GM19468 (cell line): ENCODE data around the gene SLC9A7.
A peak's percentile ranks its signal among the peaks of the same experiment; 100 is the strongest.
"Not testable (repeated sequence)": the region's sequence is repeated elsewhere in the genome, so short reads cannot be mapped to it uniquely, and the experiment has no call there.

Experiments
- ATAC-seq: cut with Tn5 transposase; IDR thresholded peaks from one replicate; pipeline ENCODE4 v1.9.1; 2021; ENCODE audit warnings: mild to moderate bottlenecking, moderate library complexity, moderate number of reproducible peaks; ENCODE audit not compliant: unreplicated experiment; ENCODE audit errors: extremely low read depth

SLC9A7 gene

DNA sequence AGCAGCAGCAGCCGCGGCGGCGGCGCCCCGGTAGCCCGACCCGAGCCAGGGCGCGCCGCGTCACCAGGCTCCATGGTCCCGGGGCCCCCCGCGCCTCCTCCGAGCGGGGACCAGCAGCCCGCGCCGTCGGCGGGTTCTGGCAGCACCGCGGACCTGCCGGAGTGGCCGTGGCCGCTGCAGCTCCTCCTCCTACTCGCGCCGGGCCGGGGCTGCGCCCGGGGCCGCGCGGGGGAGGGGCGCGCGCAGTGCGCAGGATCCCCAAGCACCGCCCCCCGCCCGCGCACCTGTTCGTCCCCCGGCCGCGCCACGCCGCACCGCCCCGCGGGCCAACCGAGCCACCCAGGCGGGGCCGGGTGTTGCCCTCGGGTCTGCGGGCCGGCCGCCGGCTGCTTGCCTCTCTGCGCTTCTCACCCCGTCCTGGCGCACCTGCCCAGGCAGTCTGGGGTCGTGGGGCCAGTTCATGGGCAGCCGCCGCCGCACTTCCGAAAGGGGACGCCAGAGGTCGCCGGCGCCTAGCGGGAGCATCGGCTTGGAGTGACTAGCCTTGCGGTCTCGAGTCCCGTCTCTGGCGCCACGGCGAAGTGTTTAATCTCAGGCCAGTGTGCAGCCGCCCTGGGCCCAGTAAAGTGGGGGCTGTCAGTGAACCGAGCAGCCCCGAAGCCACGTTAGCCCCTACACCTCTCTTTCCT is at the start of gene SLC9A7:
SLC9A7 (minus strand) TSS at position 163 of the 689 bp plus-strand sequence; CDS start at position 74, 89 bp downstream.
- peak; percentile 42 for ATAC-seq

- ATAC-seq: no peak
Measured at GRCh38 chrX:46805270-46805669, 46.4 kb upstream of the SLC9A7 start.

GRCh38 chrX:46803140-46803539 is 44.2 kb upstream of the SLC9A7 start:
- no peak for ATAC-seq

DNA sequence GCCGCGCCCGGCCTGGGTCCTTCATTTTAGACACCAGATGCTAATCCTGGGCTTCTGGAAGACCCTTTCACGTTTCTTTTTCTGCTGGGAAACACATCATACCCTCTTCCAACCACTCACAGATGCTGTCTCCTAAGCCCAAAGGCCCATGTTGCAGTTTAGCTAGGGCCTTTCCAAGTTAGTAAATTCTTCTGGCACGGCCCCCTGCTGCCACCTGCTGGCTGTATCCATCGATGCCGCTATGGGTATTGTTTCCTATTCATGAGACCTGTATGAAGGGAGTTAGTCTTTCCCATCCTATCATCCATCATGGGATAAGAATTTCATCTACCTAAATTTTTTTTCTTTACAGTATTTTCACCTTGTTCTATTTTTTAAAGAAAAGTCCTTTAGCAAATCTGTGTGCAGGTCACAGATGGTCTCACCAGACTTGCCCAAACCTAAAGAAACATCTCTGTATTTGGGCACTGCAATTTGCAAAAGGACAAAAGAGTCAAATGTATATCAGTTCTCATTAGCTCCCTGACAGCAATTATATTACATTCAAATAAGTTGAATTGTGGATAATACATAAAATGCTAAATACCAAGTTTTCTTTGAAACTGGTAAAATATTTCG is 37.8 kb upstream of the SLC9A7 start:
- ATAC-seq: no peak

DNA sequence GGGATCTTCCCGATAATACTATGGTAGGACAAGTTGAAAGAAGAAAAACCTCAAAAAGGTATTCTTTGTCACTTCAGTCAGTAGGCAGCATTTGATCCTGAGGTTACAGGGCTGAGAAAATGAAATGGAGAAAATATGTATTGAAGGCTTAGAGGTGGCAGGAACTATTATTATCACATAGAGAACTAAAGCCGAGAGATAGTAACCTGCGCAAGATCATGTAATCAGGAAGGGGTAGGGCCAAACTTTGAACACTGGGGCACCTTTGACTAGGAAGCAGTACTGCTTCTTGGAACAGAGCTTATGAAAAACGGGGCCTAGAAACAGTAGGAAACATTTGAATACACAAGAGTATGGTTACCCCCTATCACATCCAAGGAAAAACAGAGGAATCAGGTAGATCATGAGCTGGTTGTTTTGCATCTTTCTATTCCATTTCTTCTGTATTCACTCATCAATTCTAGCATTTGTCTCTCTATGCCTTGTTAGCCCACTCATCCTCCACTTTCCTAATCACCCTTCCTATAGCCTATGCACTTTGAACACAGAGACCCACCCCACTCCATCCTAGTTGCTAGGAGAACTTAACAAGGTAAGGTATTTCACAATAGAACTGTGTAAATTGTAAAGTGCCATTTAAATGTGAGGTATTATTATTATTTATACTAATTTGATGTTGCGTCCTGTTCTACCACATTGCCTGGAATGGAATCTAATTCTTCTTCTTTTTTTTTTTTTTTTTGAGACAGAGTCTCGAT is 34.6 kb upstream of the SLC9A7 start:
- ATAC-seq: no peak

DNA sequence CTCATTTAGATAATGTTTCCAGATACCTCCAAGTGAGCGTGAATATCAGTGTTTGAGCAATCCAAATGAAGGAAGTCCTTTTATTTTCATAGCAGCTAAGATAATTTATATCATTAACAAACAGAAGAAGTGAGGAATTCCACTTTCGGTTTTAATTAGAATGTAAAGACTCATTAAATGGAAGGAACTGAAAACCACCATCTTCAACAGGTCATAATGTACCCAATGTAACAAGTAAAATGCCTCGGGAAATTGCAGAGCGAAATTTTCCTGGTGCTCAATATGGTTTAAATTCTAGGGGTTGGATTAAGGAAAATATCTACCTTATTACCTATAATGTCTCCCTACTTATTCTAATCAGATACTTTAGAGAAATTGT is 33.9 kb upstream of the SLC9A7 start:
- no peak for ATAC-seq

DNA sequence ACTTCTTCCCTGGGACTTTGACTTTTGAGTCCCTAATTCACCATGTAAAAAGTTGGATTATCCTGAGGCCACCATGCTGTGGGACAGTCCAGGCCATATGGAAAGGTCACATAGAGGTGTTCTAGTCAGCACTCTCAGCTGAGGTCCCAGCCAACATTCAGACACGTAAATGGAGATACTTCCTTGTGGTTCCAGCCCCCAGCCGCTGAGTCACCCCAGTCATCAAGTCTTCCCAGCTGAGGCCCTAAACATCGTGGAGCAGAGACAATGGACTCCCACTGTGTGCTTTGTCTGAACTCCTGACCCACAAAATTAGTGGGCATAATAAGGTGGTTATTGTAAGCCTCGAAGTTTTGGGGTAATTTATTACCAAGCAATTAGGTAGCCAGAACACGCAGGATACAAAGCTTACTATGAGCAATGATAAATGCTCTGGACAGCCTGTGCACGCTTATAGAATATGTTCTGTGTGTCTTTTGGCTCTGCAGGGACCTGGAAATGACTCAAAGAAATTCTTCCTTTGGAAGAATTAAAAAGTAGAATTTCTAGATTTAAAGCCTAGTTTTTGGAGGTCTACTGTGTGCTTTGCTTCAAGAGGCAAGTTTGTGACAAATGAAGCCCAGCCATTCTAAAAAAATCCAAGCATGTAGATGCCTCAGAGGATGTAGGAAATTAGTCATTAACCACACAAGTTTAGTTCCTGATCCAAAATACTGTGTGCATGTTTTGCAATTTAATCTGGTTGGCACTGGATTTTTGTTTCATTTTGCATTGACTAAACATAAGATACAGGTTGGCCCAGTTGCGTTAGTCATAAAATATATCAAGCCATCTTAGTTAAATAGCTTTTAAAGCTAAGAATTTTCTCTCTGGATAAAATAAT is 33.2 kb upstream of the SLC9A7 start:
- no peak for ATAC-seq

GRCh38 chrX:46788902-46789301 is 30.0 kb upstream of the SLC9A7 start:
- no peak for ATAC-seq

GRCh38 chrX:46784437-46784836 is 25.5 kb upstream of the SLC9A7 start:
- ATAC-seq: not testable (repeated sequence)

DNA sequence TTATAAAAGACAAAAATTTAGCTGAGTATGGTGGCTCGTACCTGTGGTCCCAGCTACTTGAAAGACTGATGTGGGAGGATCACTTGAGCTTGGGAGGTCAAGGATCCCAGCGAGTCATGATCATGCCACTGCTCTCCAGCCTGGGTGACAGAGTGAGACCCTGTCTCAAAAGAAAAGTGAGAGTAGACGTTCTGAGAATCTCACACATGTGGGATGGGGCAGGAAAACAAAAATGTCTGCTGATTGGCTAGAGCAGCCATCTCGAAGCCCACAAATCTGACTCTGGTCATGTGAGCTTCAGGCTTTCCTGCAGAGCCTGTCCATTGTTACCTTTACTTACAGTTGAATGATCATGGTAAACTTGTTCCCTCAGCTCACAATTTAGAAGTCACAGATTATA is 23.1 kb upstream of the SLC9A7 start:
- no peak for ATAC-seq

GRCh38 chrX:46777971-46778810 is 19.3 kb upstream of the SLC9A7 start:
- ATAC-seq: no peak

- ATAC-seq: no peak
Measured at GRCh38 chrX:46770817-46771163, 11.9 kb upstream of the SLC9A7 start.

DNA sequence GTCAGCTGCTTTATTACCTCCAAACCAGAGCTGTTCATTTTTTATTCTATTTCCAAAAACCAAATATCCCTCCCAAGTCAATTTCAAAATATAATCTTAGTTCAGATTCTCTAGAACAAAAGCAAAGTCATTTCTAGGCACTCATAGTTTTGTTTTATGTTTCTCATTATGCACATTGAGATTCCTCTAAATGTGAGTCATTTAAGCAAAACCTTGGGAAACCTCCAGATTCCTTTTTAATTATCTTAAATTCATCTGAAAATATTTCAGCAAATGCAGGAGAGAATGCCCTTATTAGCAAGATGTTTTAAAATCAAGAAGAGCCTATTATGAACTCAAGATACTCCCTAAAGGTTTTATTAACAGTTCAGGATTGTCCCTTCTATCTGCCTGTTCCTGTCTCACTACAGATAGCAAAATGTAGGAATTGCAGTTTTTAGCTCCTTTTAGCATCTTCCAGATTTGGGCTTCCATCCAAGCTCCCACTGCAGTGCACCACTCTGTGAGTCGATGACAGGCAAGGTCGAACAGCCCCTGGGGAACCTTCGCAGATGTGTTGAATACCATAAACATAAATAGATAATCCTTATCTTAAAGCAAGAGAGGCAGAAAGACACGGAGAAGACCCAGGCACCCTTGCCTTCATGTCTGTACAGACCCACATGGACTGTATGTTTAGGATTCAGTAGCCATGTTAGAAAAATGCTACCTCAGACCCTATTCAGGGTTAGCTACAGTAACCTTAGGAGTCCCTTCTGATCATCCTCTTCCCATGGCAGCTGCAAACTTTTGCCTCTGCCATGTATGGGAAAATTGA is 11.3 kb upstream of the SLC9A7 start:
- ATAC-seq: no peak

DNA sequence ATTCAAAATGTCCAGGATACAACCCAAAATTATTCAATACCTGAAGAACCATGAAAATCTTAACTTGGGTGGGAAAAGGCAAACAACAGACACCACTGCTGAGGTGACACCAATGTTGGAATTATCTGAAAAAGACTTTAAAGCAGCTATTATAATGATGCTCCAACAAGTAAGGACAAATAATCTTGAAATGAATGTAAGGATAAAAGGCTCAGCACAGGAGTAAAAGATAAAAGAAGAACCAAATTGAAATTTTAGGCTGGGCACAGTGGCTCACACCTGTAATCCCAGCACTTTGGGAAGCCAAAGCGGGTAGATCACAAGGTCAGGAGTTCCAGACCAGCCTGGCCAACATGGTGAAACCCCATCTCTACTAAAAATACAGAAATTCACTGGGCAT is 4.0 kb upstream of the SLC9A7 start:
- ATAC-seq: no peak

GRCh38 chrX:46759645-46759974 is 692 bp upstream of the SLC9A7 start:
- ATAC-seq: no peak

DNA sequence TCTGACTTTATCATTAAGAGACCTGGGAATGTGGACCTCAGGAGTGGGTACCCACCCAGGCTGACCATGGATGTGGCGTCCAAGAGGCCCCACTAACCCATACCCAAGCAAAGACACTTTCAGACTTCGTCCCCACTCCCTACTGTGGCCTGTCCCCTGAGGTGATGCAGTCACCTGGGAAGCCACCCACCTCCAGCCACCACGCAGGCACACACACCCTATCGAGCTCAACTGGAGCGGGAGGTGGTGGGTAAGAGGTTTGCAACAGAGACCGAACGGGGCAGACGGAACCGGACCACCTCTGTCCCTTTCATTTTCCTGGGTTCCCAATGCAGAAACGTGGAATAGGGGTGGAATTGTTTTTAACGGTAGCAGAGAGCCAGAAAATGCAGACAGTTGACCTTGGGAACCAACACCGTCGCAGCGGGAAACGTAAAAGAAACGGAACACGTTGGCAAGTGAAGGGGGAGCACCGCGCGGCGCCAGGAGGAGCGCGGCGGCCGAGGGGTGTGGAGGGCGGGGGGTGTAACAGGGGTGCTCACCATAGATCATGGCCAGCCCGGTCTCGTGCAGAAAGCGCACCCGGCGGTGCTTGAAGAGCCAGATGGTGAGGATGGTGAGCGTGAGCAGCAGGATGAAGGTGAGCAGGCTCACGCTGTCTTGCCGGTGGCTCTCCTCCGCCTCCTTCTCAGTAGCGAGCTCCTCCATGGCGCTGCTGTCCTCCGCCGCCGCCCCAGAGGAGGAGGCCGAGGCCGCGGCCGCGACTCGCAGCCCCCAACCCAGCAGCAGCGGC is 559 bp downstream of the SLC9A7 start:
- no peak for ATAC-seq

GRCh38 chrX:46757593-46757992 is 1.3 kb downstream of the SLC9A7 start:
- ATAC-seq: no peak

DNA sequence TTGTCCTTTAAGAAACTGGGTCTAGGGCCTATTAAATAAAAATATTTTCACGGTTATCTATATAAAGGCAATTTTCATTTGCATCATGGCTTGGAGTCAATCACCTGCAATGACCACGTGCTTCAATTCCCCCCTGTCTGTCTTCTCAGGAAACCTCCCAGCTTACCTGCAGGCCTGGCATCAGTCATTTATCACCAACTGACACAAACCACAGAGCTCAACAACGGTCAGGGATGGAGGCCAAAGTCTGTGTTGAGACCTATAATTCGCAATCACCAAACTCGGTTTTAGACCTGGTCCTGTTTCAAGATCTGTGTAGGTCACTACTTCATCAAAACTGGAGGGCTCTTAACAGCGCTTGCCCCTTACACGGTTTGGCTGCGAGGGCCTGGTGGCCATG is 1.9 kb downstream of the SLC9A7 start:
- ATAC-seq: no peak
